HepG2 (cell line): ENCODE data around the gene TSC22D2. TPM values are rescaled to one million over a fixed set of nuclear protein-coding genes. Genes with fewer than 3 reads are reported as not detected.

Experiments used
- DMTF1 ChIP-seq: sonication (generic); formaldehyde crosslinking; IDR thresholded peaks from 2 replicates; pipeline ENCODE4 v1.4.0; 2020; ENCODE audit warnings: mild to moderate bottlenecking, missing genetic modification reagents
- GABPB1 ChIP-seq: IDR thresholded peaks from 2 replicates; pipeline ENCODE4 v1.6.1; 2016; ENCODE audit warnings: mild to moderate bottlenecking, missing genetic modification reagents, moderate library complexity, missing compliant biosample characterization
- HMGXB3 ChIP-seq: sonication (generic); formaldehyde crosslinking; IDR thresholded peaks from 2 replicates; pipeline ENCODE4 v1.4.0; 2020; ENCODE audit warnings: missing genetic modification reagents, borderline replicate concordance
- HMGXB4 ChIP-seq, 2 experiments: sonication (generic) in 1 of 2; formaldehyde crosslinking in 1 of 2; IDR thresholded peaks; 2 replicates each; pipeline versions ENCODE4 v1.4.0 to v1.6.1; 2018 to 2020; ENCODE audit warnings: missing genetic modification reagents in 2 of 2, borderline replicate concordance in 1 of 2, low read depth in 1 of 2, mild to moderate bottlenecking in 1 of 2, missing biosample characterization in 1 of 2
- IRF2 ChIP-seq: IDR thresholded peaks from 2 replicates; pipeline ENCODE4 v1.6.1; 2018; ENCODE audit warnings: missing genetic modification reagents, missing compliant biosample characterization
- NR3C1 ChIP-seq: sonication (generic); formaldehyde crosslinking; IDR thresholded peaks from 2 replicates; pipeline ENCODE4 v1.4.0; 2020; ENCODE audit warnings: missing genetic modification reagents
- PRDM4 ChIP-seq: sonication (generic); formaldehyde crosslinking; IDR thresholded peaks from 2 replicates; pipeline ENCODE4 v1.9.0; 2021; ENCODE audit warnings: missing genetic modification reagents, borderline replicate concordance
- SNRNP70 ChIP-seq: fragments of 200-400 bp; formaldehyde crosslinking; IDR thresholded peaks from 2 replicates; pipeline ENCODE4 v1.6.1; 2017; ENCODE audit warnings: mild to moderate bottlenecking, low read depth, low read length, moderate library complexity
- TBL1XR1 ChIP-seq: fragments of 150-350 bp; IDR thresholded peaks from 2 replicates; pipeline ENCODE4 v1.6.1; 2014; ENCODE audit warnings: borderline replicate concordance, low read length; ENCODE audit not compliant: partially characterized antibody
- ZFP91 ChIP-seq: sonication (generic); formaldehyde crosslinking; IDR thresholded peaks from 2 replicates; pipeline ENCODE4 v1.9.0; 2022; ENCODE audit warnings: missing genetic modification reagents, mild to moderate bottlenecking, borderline replicate concordance
- ZKSCAN1 ChIP-seq: fragments of 150-350 bp; IDR thresholded peaks from 2 replicates; pipeline ENCODE4 v1.6.1; 2014; ENCODE audit warnings: low read length
- ZMAT3 ChIP-seq: sonication (generic); formaldehyde crosslinking; conservative IDR thresholded peaks from 2 replicates; pipeline ENCODE4 v1.7.0; 2021; ENCODE audit warnings: missing genetic modification reagents
- ZNF546 ChIP-seq: sonication (generic); formaldehyde crosslinking; conservative IDR thresholded peaks from 2 replicates; pipeline ENCODE4 v1.8.1; 2023; ENCODE audit warnings: mild to moderate bottlenecking, missing genetic modification reagents
- ZNF83 ChIP-seq: sonication (generic); formaldehyde crosslinking; IDR thresholded peaks from 2 replicates; pipeline ENCODE4 v1.4.0; 2020; ENCODE audit warnings: missing genetic modification reagents, mild to moderate bottlenecking, borderline replicate concordance
- polyA plus RNA-seq, 8 experiments: library from polyadenylated mRNA; depleted of rRNA in 3 of 8; stranded (reverse) in 7 of 8; unstranded in 1 of 8; fragments of >200 nt; fragmentation: Illumina TruSeq in 4 of 8; extraction: Trizol in 4 of 8; gene quantifications; 2 replicates each; pipeline versions ENCODE4 v1.2.1 to v1.2.3, GENCODE V29; 2011 to 2016; ENCODE audit warnings: low read depth in 4 of 8, missing spikeins in 1 of 8, mixed read lengths in 1 of 8; ENCODE audit not compliant: insufficient read depth in 1 of 8
- total RNA-seq, 5 experiments: library from RNA; depleted of rRNA; stranded (reverse); fragments of >200 nt; fragmentation: Illumina TruSeq; extraction: Trizol; gene quantifications; 2 replicates each; pipeline ENCODE4 v1.2.3, GENCODE V29; 2016; ENCODE audit warnings: low read depth in 1 of 5

Gene TSC22D2
- total and polyA plus RNA-seq, 2 of the 13 experiments (the other 11 are each of a cell fraction or from before 2014, with no cell fraction given): 4.6 to 8.2 TPM

GRCh38 chr3:150408221-150409124 is at the start of gene TSC22D2 (continued):
- TF ChIP-seq GABPB1 (CRISPR knock-in tag) (peak; percentile 84), IRF2 (peak; percentile 43; the same call in 1 of the 2 replicates), TBL1XR1 (no peak), HMGXB3 (CRISPR knock-in tag) (no peak), ZNF546 (CRISPR knock-in tag) (no peak), ZFP91 (peak; percentile 74; the same call in 1 of the 2 replicates), DMTF1 (CRISPR knock-in tag) (no peak), HMGXB4 (CRISPR knock-in tag; IDR thresholded peaks at IDR 0.05; ENCODE audit: borderline replicate concordance in 1 of 2, low read depth in 1 of 2) (peak; percentile 77 to 84; a peak in 3 of 4 replicates), PRDM4 (CRISPR knock-in tag) (no peak), ZKSCAN1 (no peak), SNRNP70 (no peak), NR3C1 (CRISPR knock-in tag) (no peak), ZMAT3 (CRISPR knock-in tag) (peak; percentile 90), ZNF83 (CRISPR knock-in tag) (0 out of 2 replicates have a peak, but pooled peaks have one; percentile 21)
